ENCODE measurements around the gene KCNAB1.

DNA sequence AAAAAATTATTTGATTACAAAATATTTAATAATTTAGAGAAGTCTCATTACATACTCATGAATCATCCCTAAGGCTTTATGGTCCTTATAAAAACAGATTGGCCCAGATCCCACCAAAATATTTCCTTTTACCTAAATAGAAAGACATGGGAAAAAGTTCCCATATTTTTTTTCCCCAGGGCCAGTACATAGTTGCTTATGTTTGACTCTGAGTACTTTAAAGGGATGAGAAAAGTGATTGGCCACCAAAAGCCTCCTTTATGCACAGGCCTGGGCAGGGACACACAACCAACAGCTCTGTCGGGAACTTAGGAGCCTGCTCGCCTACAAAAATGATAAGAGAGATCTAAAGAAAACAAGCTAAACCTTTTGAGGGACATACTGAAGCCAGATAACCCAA lies 22.3 kb downstream of the KCNAB1 start:
- TF ChIP-seq, protein P1, sequence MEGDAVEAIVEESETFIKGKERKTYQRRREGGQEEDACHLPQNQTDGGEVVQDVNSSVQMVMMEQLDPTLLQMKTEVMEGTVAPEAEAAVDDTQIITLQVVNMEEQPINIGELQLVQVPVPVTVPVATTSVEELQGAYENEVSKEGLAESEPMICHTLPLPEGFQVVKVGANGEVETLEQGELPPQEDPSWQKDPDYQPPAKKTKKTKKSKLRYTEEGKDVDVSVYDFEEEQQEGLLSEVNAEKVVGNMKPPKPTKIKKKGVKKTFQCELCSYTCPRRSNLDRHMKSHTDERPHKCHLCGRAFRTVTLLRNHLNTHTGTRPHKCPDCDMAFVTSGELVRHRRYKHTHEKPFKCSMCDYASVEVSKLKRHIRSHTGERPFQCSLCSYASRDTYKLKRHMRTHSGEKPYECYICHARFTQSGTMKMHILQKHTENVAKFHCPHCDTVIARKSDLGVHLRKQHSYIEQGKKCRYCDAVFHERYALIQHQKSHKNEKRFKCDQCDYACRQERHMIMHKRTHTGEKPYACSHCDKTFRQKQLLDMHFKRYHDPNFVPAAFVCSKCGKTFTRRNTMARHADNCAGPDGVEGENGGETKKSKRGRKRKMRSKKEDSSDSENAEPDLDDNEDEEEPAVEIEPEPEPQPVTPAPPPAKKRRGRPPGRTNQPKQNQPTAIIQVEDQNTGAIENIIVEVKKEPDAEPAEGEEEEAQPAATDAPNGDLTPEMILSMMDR (IDR thresholded peaks at IDR 0.05), result no peak
- no peak for TF ChIP-seq EZH2 (IDR thresholded peaks at IDR 0.05; ENCODE audit: borderline replicate concordance, insufficient read depth, low read depth, low read length, poor library complexity, severe bottlenecking)

All from B cell (primary cell).